ENCODE measurements around the gene KANSL1.

DNA sequence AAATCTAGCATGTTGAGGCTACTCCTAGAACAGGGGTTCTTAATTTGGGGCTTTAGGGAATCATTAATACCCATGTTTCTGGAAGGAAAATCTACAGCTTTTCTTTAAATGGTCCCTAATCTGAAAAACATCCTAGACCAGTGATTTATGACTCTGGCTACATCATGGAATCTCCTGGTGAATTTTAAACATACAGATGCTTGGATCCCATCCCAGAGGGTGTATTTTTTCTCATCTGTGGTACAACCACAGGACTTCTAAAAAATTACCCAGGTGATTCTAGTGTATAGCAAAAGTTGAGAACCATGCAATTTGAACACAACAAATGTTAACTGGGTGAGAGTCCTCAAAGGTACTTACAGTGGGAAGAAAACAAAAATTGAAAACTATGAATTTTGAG, 41.5 kb downstream of the KANSL1 start:
- TF ChIP-seq POLR2AphosphoS5 (IDR thresholded peaks at IDR 0.05): no peak
- TF ChIP-seq POLR2A (IDR thresholded peaks at IDR 0.05): no peak

Measured in gastroesophageal sphincter (tissue), 2 donors.